NCI-H2196 (cell line): ENCODE data around the gene RAB3GAP2.
"Not testable (repeated sequence)": the region's sequence is repeated elsewhere in the genome, so short reads cannot be mapped to it uniquely, and the experiment has no call there.

Experiments
- DNase-seq: peaks from one replicate; lab custom pipeline; 2025; ENCODE audit not compliant: unreplicated experiment; lab: John Stamatoyannopoulos, UW

RAB3GAP2 gene

DNA sequence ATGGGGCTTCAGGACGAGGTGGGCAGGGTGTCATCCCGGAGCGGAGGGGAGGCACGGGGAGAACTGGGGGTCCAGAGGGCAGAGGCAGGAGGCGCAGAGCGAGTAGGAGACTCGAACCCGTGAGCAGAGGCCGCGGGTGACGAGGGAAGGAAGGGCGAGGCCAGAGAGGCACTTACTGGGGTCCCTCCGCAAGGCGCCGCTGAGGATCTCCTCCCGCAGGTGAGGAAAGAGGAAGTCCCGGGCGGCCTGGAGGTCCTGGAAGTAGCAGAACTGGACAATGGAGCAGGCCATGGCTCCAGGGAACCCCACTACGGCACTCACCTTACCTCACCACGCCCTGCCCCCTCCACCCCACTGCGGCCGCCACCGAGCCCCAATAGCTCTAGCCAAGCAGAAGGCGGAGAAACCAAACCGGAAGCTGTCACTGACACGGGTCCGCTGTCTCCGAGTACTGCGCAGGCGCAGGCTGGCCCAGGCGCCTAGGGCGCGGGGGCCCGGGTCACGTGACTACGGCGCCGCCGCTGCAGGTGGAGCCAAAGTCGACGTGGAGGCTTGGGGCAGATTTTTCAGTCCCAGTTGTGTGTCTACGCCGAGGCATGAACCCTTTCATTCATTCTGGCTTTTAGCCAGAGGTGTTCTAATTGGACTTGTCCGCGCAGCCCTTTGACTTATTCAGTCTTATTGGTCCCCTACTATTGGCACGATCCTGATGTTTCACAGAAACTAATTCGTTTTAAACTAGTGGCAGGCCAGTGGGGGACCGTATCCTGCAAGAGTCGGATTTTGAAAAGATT lies at the start of gene RAB3GAP2:
RAB3GAP2 (minus strand) TSS at position 407 of the 794 bp plus-strand sequence; CDS start at position 291, 116 bp downstream.
- peak; percentile 96 for DNase-seq

- DNase-seq = no peak
Observed at GRCh38 chr1:220321758-220322157, 49.5 kb upstream of the RAB3GAP2 start.

GRCh38 chr1:220320709-220321108 lies 48.5 kb upstream of the RAB3GAP2 start:
- no peak for DNase-seq

GRCh38 chr1:220318673-220319072 lies 46.4 kb upstream of the RAB3GAP2 start:
- DNase-seq = no peak

- no peak for DNase-seq
Observed at GRCh38 chr1:220317161-220317560, 44.9 kb upstream of the RAB3GAP2 start.

- no peak for DNase-seq
Observed at GRCh38 chr1:220316305-220316704, 44.1 kb upstream of the RAB3GAP2 start.

DNA sequence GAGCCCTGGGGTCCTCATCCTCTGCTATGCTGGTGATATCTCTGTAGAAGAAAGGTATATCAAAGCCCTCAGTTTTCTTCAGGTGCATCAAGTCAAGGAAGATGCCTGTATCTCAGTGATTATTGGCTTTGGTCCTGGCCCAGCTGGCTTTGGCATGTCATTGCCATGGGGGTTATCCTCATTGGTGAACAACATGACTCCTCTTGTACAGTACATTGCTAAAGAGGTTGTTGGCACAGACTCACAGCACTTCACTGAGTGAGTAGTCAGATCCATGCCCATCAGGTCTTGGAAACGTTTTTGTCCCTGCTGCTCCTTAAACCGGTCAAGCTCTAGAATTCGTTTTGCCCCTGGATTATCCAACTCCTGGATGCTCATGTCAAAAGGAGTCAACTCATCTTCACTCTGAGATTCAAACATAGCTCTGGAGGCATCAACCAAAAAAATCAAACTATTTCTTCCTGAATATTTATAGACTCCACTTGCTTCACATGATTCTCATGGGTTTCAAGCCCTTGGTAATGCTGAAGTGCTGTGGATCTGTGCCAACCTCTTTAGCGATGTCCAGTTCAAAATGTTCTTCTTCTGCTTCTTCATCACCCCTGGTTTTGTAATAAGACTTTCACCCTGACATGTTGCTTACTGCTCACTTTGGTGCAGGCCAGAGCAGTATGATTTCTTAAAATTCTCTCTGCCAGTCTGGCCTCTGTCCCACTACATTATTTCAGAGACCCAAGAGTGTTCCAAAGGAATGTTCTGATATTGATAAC lies 43.0 kb upstream of the RAB3GAP2 start:
- DNase-seq = no peak

- no peak for DNase-seq
Observed at GRCh38 chr1:220313576-220313975, 41.3 kb upstream of the RAB3GAP2 start.

DNA sequence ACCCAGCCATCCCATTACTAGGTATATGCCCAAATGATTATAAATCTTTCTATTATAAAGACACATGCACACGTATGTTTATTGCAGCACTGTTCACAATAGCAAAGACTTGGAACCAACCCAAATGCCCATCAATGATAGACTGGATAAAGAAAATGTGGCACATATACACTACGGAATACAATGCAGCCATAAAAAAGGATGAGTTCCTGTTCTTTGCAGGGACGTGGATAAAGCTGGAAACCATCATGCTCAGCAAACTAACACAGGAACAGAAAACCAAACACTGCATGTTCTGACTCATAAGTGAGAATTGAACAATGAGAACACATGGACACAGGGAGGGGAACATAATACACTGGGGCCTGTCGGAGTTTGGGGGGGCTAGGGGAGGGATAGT lies 37.9 kb upstream of the RAB3GAP2 start:
- not testable (repeated sequence) for DNase-seq

GRCh38 chr1:220307607-220308006 lies 35.4 kb upstream of the RAB3GAP2 start:
- DNase-seq = no peak

DNA sequence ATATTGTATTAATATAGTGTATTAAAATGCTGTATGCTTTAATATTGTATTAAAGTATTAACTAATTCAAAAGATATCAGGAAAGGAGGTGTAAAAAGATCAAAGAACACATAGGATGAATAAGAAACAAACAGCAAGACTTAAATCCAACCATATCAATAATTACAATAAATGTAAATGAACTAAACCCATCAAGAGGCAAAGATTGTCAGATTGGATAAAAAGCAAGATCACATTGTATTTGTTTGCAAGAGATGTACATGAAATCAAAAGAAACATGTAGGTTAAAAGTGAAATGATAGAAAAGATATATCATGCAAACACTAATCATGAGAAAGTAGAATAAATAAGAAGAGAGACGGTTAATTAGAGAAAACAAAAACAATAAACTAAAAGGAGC lies 34.1 kb upstream of the RAB3GAP2 start:
- no peak for DNase-seq

GRCh38 chr1:220303871-220304270 lies 31.6 kb upstream of the RAB3GAP2 start:
- no peak for DNase-seq

DNA sequence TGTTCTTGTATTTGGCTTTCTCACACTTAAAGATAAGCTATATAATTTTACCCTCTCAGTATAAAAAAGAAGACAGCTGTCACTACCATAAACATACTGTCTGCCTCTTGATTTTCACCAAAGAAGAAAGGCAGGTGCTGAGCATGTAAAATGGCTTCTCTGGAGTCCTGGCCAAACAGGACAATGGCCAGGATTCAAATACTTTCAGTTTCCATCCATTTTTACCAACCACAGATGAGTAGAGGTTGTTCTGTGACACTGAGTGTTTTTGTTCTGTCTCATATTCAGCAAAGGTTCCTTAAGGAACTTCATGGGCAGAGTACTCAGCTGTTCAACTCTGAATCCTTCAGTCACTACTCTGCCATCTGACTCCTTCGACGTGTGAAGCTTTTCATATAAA lies 29.4 kb upstream of the RAB3GAP2 start:
- DNase-seq = no peak

- DNase-seq = peak; percentile 56
Observed at GRCh38 chr1:220300442-220301121, 28.3 kb upstream of the RAB3GAP2 start.

- DNase-seq = no peak
Observed at GRCh38 chr1:220299337-220299736, 27.1 kb upstream of the RAB3GAP2 start.

DNA sequence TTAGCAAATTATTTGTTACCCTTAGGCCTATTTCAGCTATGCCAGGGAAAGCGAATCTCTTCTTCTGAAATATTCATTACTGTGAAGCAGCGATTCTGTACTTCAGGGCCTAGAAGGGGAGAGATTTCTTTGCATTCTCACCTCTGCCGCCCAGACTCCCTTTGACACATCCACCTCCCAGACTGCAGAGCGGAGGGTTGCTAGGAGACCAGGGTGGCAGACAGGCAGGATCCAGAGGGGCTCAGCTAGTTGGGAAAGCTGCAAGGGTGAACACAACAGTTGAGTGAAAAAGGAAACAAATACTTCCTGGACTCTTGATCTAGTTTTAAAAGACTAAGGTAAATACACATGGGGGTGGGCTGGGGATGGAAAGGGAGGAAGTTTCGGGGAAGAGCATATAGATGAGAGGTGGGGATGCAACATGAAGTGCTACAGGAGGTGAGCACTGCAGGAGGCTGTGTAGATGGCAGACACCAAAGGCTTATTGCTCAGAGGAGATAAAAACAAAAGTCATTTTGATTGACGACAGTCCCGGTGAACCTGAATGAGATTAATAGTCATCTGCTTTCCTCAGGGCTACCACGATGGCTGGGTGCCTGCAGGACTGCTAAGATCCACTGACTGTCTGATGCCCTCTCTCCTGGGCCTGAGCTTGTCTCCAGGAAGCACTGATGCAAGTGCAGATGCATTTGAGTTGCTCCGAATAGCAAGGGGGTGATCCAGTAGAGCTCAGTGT lies 26.4 kb upstream of the RAB3GAP2 start:
- DNase-seq = no peak

GRCh38 chr1:220296981-220297380 lies 24.7 kb upstream of the RAB3GAP2 start:
- DNase-seq = no peak

DNA sequence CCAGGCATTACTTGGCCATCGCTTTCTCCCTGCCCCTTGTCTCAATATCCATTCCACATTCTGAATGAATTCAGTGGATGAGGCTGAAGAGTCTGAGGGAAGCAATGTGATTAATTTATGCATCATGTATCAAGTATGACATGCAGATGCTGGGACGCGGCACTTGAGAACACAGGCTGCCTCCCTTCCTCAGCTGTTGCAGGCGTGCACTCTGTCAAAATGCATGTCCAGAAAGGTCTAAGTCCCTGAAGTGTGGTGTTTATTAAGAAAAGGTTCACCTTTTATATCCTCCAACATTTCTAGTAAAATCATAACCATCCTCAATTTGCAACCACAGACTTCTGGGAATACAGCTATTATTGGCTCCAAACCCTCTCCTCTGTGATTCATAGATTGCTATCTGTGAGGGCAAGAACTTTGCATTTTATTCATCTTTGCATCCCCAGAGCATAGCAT lies 22.6 kb upstream of the RAB3GAP2 start:
- DNase-seq = no peak

- DNase-seq = no peak
Observed at GRCh38 chr1:220291580-220291979, 19.3 kb upstream of the RAB3GAP2 start.

- DNase-seq = no peak
Observed at GRCh38 chr1:220290140-220290761, 18.0 kb upstream of the RAB3GAP2 start.
